ENCODE results near the gene PRM3. TPM values are rescaled to one million over a fixed set of nuclear protein-coding genes. Genes with fewer than 3 reads are reported as not detected.

Gene PRM3, protein sequence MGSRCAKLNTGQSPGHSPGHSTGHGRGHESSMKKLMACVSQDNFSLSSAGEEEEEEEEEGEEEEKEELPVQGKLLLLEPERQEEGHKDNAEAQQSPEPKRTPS
- not detected for total RNA-seq
- polyA plus RNA-seq (2013, experiment 1 of 2) = not detected
- polyA plus RNA-seq (2013, experiment 2 of 2) = not detected
- 0 to 0.05 (median 0) reads per million in 172 experiments for total RNA-seq

GRCh38 chr16:11272921-11273720, at the start of gene PRM3:
Gene PRM3, minus strand, starts transcription at chr16:11273629. Its CDS starts 34 bp downstream, at chr16:11273595.
- H3K9me3 Mint-ChIP-seq = no peaks in the 10 kb centered on the region
- intact Hi-C loops (cut with DNase I, micrococcal nuclease) = no loop called here
- Histone ChIP-seq H3K27me3 (ENCODE audit: control insufficient read depth in 1 of 2, insufficient read depth in 2 of 2, low read length in 2 of 2) (no peaks in the 10 kb centered on the region), H3K36me3 (ENCODE audit: insufficient read depth, low read length) (no peaks in the 10 kb centered on the region), H3K9me3 (ENCODE audit: control insufficient read depth in 1 of 2, insufficient read depth in 1 of 2, low read length in 2 of 2) (no peaks in the 10 kb centered on the region), H3K4me1 (ENCODE audit: insufficient read depth, low read length) (no peaks in the 10 kb centered on the region), H3K4me3 (ENCODE audit: low read length) (no peak within 1 kb of the TSS), H3K27ac (ENCODE audit: low read depth in 1 of 2, low read length in 2 of 2) (no peak within 1 kb of the TSS)
- no peak within 1 kb of the TSS for H3K27ac Mint-ChIP-seq
- no peaks in the 10 kb centered on the region for H3K4me1 Mint-ChIP-seq (ENCODE audit: low read depth)
- POLR2A ChIA-PET = no interaction called here
- no peak within 1 kb of the TSS for H3K4me3 Mint-ChIP-seq
- no peaks in the 10 kb centered on the region for H3K36me3 Mint-ChIP-seq (ENCODE audit: low read depth)
- DNase-seq = no peak
- TF ChIP-seq CTCF (IDR thresholded peaks at IDR 0.05) = no peak
- H3K27me3 Mint-ChIP-seq = no peaks in the 10 kb centered on the region
- CTCF ChIA-PET = no interaction called here
- no peak for ATAC-seq (ENCODE audit: poor library complexity)

DNA sequence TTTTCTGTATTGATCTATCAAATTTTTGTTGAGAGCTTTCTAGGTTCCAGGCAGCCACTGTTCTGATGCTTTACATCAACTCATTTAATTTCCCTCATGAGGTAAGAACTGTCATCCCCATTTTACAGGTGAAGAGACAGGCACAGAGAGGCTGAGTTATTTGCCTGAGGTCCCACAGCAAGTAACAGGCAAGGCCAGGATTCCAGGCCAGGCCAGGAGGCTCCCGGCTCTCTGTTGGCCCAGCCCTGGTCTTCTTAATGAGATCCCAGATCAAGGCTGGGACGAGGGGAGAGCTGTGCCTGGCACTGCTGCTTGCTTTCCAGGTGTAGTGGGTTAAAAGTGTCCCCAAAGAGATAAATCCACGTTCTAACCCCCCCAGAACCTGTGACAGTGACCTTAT, 49.4 kb upstream of the PRM3 start:
- Mint-ChIP-seq H3K4me3 (no peak overlapping the region), H3K9me3 (no peaks in the 10 kb centered on the region), H3K4me1 (ENCODE audit: low read depth) (peaks cover 11% of the 10 kb centered on the region), H3K27ac (no peak overlapping the region), H3K27me3 (no peaks in the 10 kb centered on the region), H3K36me3 (ENCODE audit: low read depth) (no peaks in the 10 kb centered on the region)
- peaks cover 18% of the 10 kb centered on the region for H3K4me1 ChIP-seq (ENCODE audit: insufficient read depth, low read length)
- no peak overlapping the region for H3K4me3 ChIP-seq (ENCODE audit: low read length)
- DNase-seq (no peak), ATAC-seq (ENCODE audit: poor library complexity) (no peak)
- H3K27me3 ChIP-seq (ENCODE audit: control insufficient read depth in 1 of 2, insufficient read depth in 2 of 2, low read length in 2 of 2) = no peaks in the 10 kb centered on the region
- intact Hi-C loops (cut with DNase I, micrococcal nuclease) = no loop called here
- ChIA-PET CTCF (no interaction called here), POLR2A (no interaction called here)
- H3K27ac ChIP-seq (ENCODE audit: low read depth in 1 of 2, low read length in 2 of 2) = no peak overlapping the region
- peaks cover 0 to 11% of the 10 kb centered on the region in 2 experiments for H3K9me3 ChIP-seq (ENCODE audit: control insufficient read depth in 1 of 2, insufficient read depth in 1 of 2, low read length in 2 of 2)
- H3K36me3 ChIP-seq (ENCODE audit: insufficient read depth, low read length) = no peaks in the 10 kb centered on the region
- TF ChIP-seq CTCF (IDR thresholded peaks at IDR 0.05) = no peak

DNA sequence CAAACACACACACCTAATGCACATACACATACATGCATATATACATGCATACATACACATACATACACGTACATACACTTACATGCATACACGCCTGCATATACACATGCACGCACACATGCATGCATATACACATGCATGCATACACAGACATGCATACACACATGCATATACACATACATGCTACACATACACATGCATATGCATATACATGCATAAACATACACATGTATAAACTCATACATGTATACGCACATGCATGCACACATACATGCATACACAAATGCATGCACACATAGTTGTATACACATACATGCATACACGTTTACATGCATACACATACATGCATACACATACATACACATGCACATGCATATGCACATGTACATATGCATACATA, 48.2 kb upstream of the PRM3 start:
- ATAC-seq (ENCODE audit: poor library complexity) (no peak), DNase-seq (no peak)
- Histone ChIP-seq H3K9me3 (ENCODE audit: control insufficient read depth in 1 of 2, insufficient read depth in 1 of 2, low read length in 2 of 2) (peaks cover 0 to 3% of the 10 kb centered on the region in 2 experiments), H3K4me3 (ENCODE audit: low read length) (no peak overlapping the region), H3K36me3 (ENCODE audit: insufficient read depth, low read length) (no peaks in the 10 kb centered on the region), H3K4me1 (ENCODE audit: insufficient read depth, low read length) (peaks cover 8% of the 10 kb centered on the region), H3K27me3 (ENCODE audit: control insufficient read depth in 1 of 2, insufficient read depth in 2 of 2, low read length in 2 of 2) (no peaks in the 10 kb centered on the region), H3K27ac (ENCODE audit: low read depth in 1 of 2, low read length in 2 of 2) (no peak overlapping the region)
- no peak for TF ChIP-seq CTCF (IDR thresholded peaks at IDR 0.05)
- H3K4me1 Mint-ChIP-seq (ENCODE audit: low read depth) = no peaks in the 10 kb centered on the region
- H3K27me3 Mint-ChIP-seq = no peaks in the 10 kb centered on the region
- no peaks in the 10 kb centered on the region for H3K36me3 Mint-ChIP-seq (ENCODE audit: low read depth)
- no peak overlapping the region for H3K4me3 Mint-ChIP-seq
- POLR2A ChIA-PET = no interaction called here
- H3K27ac Mint-ChIP-seq = no peak overlapping the region
- intact Hi-C loops (cut with DNase I, micrococcal nuclease) = no loop called here
- CTCF ChIA-PET = no interaction called here
- H3K9me3 Mint-ChIP-seq = no peaks in the 10 kb centered on the region

Data from CD4-positive, alpha-beta T cell (primary cell).